ENCODE data around the gene TNFSF8. TPM values are rescaled to one million over a fixed set of nuclear protein-coding genes. Genes with fewer than 3 reads are reported as not detected.

Gene TNFSF8
- total RNA-seq, 2 donors from 2014 or later: 0.32 to 2.4 TPM

DNA sequence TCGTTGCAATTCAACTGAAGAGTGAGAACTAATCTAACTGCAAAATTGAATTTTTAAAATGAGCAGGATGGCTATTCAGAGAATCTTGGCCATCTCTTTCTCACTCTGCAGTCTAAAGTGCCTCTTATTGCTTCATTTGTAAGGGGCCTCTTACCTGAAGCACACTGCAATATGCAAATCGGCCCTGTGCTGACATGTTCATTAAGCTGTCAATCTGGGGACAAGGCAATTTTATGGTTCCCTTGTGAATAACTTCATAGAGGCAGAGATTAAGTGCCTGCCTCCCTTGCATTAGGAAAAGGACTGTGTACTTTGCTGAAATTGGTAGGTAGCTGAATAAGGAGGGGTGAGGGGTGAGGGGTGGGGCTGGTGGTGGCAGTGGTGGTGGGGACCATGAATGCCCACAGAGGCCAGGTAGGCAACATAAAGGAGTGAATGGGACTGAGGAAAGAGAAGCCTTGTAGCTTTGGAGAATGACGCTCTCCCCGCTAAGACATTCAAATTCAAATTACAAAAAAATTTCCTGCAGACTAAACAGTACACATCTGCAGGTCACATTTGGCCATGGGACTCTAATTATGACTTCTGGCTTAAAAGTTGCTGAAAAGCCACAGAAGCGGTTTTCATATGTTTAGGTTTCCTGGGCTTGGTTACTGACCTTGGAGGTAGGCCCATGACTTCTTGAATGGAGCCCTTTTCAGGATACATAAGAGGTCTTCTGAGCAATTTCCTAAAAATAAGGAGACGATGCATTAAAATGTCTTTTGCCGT lies 25.0 kb downstream of the TNFSF8 start:
- no peaks in the 10 kb centered on the region for H3K36me3 ChIP-seq
- H3K4me3 ChIP-seq: no peak overlapping the region
- TF ChIP-seq POLR2A (IDR thresholded peaks at IDR 0.05): no peak
- no peak for TF ChIP-seq POLR2AphosphoS5 (IDR thresholded peaks at IDR 0.05)
- TF ChIP-seq, protein P1, sequence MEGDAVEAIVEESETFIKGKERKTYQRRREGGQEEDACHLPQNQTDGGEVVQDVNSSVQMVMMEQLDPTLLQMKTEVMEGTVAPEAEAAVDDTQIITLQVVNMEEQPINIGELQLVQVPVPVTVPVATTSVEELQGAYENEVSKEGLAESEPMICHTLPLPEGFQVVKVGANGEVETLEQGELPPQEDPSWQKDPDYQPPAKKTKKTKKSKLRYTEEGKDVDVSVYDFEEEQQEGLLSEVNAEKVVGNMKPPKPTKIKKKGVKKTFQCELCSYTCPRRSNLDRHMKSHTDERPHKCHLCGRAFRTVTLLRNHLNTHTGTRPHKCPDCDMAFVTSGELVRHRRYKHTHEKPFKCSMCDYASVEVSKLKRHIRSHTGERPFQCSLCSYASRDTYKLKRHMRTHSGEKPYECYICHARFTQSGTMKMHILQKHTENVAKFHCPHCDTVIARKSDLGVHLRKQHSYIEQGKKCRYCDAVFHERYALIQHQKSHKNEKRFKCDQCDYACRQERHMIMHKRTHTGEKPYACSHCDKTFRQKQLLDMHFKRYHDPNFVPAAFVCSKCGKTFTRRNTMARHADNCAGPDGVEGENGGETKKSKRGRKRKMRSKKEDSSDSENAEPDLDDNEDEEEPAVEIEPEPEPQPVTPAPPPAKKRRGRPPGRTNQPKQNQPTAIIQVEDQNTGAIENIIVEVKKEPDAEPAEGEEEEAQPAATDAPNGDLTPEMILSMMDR (IDR thresholded peaks at IDR 0.05): no peak
- H3K27ac ChIP-seq: no peak overlapping the region
- no peaks in the 10 kb centered on the region for H3K9me3 ChIP-seq
- no peaks in the 10 kb centered on the region for H3K27me3 ChIP-seq (replicated peaks; ENCODE audit: insufficient read depth)
- WGBS: 70% methylated on average over 7 of the region's 7 CpGs
- peaks cover 3% of the 10 kb centered on the region for H3K4me1 ChIP-seq (replicated peaks)
- no peak for DNase-seq (ENCODE audit: low spot score)
- intact Hi-C loops (cut with DNase I): no loop called here

DNA sequence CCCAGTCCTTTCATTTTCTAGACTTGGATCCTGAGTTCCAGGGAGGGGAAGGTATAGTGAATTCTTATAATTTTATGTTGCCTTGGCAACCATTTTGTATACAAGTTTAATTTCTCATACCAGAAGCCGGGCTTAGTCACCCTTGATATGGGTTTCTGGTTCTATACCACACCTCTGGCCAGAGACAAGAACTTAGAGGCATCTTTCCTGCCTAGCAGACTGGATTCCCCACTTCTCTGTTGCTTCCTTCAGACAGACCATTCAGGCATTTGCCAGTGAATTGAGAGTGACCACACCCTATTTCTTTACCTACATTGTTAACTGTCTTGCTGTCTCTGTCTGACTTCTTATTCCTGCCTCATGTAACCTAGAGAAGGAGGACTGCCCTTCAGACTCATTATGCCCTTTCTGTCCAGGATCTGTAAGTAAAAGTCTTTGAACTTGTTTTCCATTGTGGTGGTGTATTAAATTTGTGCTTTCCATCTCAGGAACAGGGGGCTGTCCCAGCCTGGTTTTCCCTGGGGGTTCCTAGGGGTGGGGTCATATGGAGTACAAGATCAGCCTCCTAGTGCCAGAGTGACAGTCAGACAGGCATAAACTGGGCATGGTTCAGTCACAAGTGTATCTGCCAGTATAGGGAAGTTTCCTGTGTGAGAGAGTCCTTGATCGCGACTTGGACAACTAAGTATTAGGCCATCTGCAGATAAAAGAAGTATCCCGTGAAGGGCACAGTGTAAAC lies 27.4 kb downstream of the TNFSF8 start:
- no peaks in the 10 kb centered on the region for H3K9me3 ChIP-seq
- H3K4me1 ChIP-seq (replicated peaks): no peaks in the 10 kb centered on the region
- H3K27ac ChIP-seq: no peak overlapping the region
- intact Hi-C loops (cut with DNase I): no loop called here
- TF ChIP-seq POLR2A (IDR thresholded peaks at IDR 0.05): no peak
- TF ChIP-seq, protein P1 (IDR thresholded peaks at IDR 0.05): no peak
- no peak for TF ChIP-seq POLR2AphosphoS5 (IDR thresholded peaks at IDR 0.05)
- no peaks in the 10 kb centered on the region for H3K36me3 ChIP-seq
- DNase-seq (ENCODE audit: low spot score): no peak
- H3K4me3 ChIP-seq: no peak overlapping the region
- no peaks in the 10 kb centered on the region for H3K27me3 ChIP-seq (replicated peaks; ENCODE audit: insufficient read depth)
- WGBS: 92% methylated on average over 4 of the region's 4 CpGs

DNA sequence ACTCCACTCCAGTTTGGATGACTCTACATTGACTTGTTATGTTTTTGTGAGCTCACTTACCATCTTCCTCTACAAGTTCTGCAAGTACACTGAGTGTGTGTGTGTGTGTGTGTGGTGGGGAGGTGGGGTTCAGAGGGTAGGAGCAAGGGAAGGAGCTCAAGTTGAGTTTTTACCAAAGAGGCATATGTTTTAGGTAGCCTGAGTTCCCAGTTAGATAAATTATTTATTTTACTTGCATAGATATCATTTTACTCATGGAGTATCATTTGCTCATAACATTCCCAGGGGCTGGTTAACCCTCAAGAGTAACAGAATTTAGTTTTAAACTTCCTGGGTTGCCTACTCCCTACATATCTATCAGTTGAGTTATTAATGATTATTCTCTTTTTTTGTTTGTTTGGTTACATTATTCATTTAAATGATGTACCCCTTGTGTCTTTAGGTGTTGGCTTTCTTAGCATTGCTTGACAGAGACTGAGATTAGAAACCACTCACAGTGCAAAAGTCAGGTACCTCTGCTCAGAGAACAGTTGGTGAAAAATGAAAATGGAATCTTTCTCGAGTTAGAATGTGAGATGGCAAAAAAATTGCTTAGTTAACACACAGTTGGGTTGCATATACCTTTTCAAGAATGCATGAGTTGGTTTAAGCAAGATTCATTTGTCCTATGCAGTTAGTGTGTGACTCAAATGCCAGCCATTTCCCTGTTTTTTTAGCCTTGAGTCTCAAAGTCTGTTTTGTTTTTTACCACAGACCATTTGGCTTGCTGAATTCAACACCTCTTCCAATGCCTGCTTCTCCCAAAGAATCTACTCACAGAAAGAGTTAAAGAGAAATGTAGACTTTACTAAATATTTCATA lies 29.2 kb downstream of the TNFSF8 start:
- Histone ChIP-seq H3K4me1 (replicated peaks) (no peaks in the 10 kb centered on the region), H3K36me3 (no peaks in the 10 kb centered on the region), H3K4me3 (no peak overlapping the region), H3K27me3 (replicated peaks; ENCODE audit: insufficient read depth) (no peaks in the 10 kb centered on the region), H3K9me3 (no peaks in the 10 kb centered on the region), H3K27ac (no peak overlapping the region)
- WGBS: 78% methylated on average over 1 of the region's 1 CpG
- TF ChIP-seq POLR2AphosphoS5 (IDR thresholded peaks at IDR 0.05) (no peak), POLR2A (IDR thresholded peaks at IDR 0.05) (no peak)
- TF ChIP-seq, protein P1 (IDR thresholded peaks at IDR 0.05): no peak
- intact Hi-C loops (cut with DNase I): no loop called here
- no peak for DNase-seq (ENCODE audit: low spot score)

DNA sequence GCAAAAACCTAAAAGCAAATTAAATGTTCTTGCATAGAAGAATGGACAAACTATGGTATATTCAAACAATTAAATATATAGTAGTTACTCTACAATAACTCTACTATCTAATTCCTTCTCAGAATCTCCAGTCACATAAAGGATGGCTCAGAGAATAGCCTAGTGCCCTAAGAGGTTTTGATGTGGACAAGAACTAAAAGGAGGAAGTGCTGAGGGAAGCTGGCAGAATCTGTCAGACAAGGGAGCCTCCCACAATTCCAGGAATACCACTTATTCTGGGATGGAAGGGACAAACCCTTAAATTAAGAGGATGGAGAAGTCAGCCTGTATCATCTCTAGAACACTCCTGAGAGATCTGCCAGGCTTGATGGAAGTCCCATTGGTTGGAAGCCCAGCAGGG lies 30.4 kb downstream of the TNFSF8 start:
- Histone ChIP-seq H3K4me1 (replicated peaks) (no peaks in the 10 kb centered on the region), H3K4me3 (no peak overlapping the region), H3K9me3 (no peaks in the 10 kb centered on the region), H3K27me3 (replicated peaks; ENCODE audit: insufficient read depth) (no peaks in the 10 kb centered on the region), H3K36me3 (no peaks in the 10 kb centered on the region), H3K27ac (no peak overlapping the region)
- DNase-seq (ENCODE audit: low spot score): no peak
- intact Hi-C loops (cut with DNase I): no loop called here
- TF ChIP-seq, protein P1 (IDR thresholded peaks at IDR 0.05): no peak
- no peak for TF ChIP-seq POLR2AphosphoS5 (IDR thresholded peaks at IDR 0.05)
- TF ChIP-seq POLR2A (IDR thresholded peaks at IDR 0.05): no peak

Measured in prostate gland (tissue), 2 donors.